Measurements from ENCODE around the gene CREB5.

GRCh38 chr7:28570970-28571288 lies 158.6 kb downstream of the CREB5 start:
- TF ChIP-seq CTCF (IDR thresholded peaks at IDR 0.05) = no peak
- TF ChIP-seq POLR2A (IDR thresholded peaks at IDR 0.05) = no peak
